ENCODE data around the gene CD1C.

DNA sequence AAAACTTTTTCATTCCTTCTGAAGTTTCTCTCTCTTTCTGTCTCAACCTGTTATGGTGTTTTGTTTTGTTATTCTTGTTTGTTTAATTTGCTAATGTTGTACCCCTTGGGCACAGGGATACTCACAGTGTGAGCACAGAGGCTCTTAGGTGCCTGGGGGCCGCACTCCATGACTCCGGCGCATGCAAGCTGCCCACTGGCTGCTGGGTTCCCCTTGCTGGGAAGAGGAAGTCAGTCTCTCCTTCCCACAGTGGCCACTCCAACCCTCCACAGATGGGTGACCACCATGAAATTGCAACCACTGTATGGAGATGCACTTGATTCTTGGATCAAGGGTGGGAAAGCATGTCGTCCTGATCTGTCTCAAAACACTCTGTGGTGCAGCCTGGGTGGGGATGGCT lies 40.1 kb upstream of the CD1C start:
- TF ChIP-seq, protein P1, sequence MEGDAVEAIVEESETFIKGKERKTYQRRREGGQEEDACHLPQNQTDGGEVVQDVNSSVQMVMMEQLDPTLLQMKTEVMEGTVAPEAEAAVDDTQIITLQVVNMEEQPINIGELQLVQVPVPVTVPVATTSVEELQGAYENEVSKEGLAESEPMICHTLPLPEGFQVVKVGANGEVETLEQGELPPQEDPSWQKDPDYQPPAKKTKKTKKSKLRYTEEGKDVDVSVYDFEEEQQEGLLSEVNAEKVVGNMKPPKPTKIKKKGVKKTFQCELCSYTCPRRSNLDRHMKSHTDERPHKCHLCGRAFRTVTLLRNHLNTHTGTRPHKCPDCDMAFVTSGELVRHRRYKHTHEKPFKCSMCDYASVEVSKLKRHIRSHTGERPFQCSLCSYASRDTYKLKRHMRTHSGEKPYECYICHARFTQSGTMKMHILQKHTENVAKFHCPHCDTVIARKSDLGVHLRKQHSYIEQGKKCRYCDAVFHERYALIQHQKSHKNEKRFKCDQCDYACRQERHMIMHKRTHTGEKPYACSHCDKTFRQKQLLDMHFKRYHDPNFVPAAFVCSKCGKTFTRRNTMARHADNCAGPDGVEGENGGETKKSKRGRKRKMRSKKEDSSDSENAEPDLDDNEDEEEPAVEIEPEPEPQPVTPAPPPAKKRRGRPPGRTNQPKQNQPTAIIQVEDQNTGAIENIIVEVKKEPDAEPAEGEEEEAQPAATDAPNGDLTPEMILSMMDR (IDR thresholded peaks at IDR 0.05; ENCODE audit: low read length): no peak
- no peak for TF ChIP-seq EZH2 (IDR thresholded peaks at IDR 0.05; ENCODE audit: borderline replicate concordance, low read length)
